NB4 (cell line): Measurements from ENCODE around the gene PPP1R9A.

Source experiments
- DNase-seq: peaks from one replicate; pipeline ENCODE4 v3.0.0; 2010; ENCODE audit warnings: low read depth
- H3K4me3 ChIP-seq: one replicate; pipeline ENCODE4 v1.5.1; 2011; ENCODE audit warnings: mild to moderate bottlenecking, low read depth, low read length, moderate library complexity
- CTCF ChIP-seq: IDR thresholded peaks from one replicate; pipeline ENCODE4 v1.5.1; 2012; ENCODE audit warnings: low read depth, low read length
- MAX ChIP-seq: IDR thresholded peaks from 2 replicates; pipeline ENCODE4 v1.6.1; 2011; ENCODE audit warnings: low read depth, low read length
- MYC ChIP-seq: IDR thresholded peaks from 2 replicates; pipeline ENCODE4 v1.6.1; 2011; ENCODE audit warnings: low read depth, low read length
- POLR2A ChIP-seq: IDR thresholded peaks from 2 replicates; pipeline ENCODE4 v1.6.1; 2011; ENCODE audit warnings: mild to moderate bottlenecking; ENCODE audit not compliant: insufficient read length; ENCODE audit errors: extremely low read depth

PPP1R9A gene

GRCh38 chr7:94907026-94907810 is at the start of gene PPP1R9A:
TSS of gene PPP1R9A (plus strand) at chr7:94907594. CDS start at chr7:94910114, 2,520 bp downstream.
- DNase-seq, result no peak
- H3K4me3 ChIP-seq, result no peak within 1 kb of the TSS
- no peak for TF ChIP-seq POLR2A
- no peak for TF ChIP-seq CTCF
- TF ChIP-seq MYC, result no peak
- no peak for TF ChIP-seq MAX

- H3K4me3 ChIP-seq, result no peak overlapping the region
- TF ChIP-seq POLR2A (no peak), MAX (no peak), MYC (no peak), CTCF (no peak)
- no peak for DNase-seq
These were observed 36.3 kb upstream of the PPP1R9A start for GRCh38 chr7:94871132-94871531.

- H3K4me3 ChIP-seq, result no peak overlapping the region
- DNase-seq, result no peak
- TF ChIP-seq POLR2A (no peak), CTCF (no peak), MYC (no peak), MAX (no peak)
These were observed 34.2 kb upstream of the PPP1R9A start for GRCh38 chr7:94873239-94873638.

- H3K4me3 ChIP-seq, result no peak overlapping the region
- TF ChIP-seq MYC (no peak), CTCF (no peak), POLR2A (no peak), MAX (no peak)
- DNase-seq, result no peak
These were observed 33.2 kb upstream of the PPP1R9A start for GRCh38 chr7:94874036-94874785.

GRCh38 chr7:94875201-94875600 is 32.2 kb upstream of the PPP1R9A start:
- TF ChIP-seq MAX (no peak), POLR2A (no peak), CTCF (no peak), MYC (no peak)
- no peak for DNase-seq
- H3K4me3 ChIP-seq, result no peak overlapping the region
